ENCODE data around the gene EMP2. TPM values are rescaled to one million over a fixed set of nuclear protein-coding genes. Genes with fewer than 3 reads are reported as not detected.

Gene EMP2
- total RNA-seq, 4 donors from 2014 or later: 20.8 to 31.4 (median 27.5) TPM

GRCh38 chr16:10579575-10579964, 828 bp downstream of the EMP2 start:
- Histone ChIP-seq H3K27me3 (no peaks in the 10 kb centered on the region), H3K4me1 (peaks cover 0 to 33% (median 2%) of the 10 kb centered on the region in 4 donors), H3K27ac (peak overlapping the region; percentile 70 to 95 (median 90)), H3K36me3 (no peaks in the 10 kb centered on the region), H3K9me3 (no peaks in the 10 kb centered on the region), H3K4me3 (peak overlapping the region; percentile 42 to 95 (median 73))
- TF ChIP-seq CTCF (IDR thresholded peaks at IDR 0.05) (no peak), POLR2A (IDR thresholded peaks at IDR 0.05) (no peak)
- no peak for DNase-seq

GRCh38 chr16:10578474-10579316, 1.7 kb downstream of the EMP2 start:
- Histone ChIP-seq H3K27me3 (no peaks in the 10 kb centered on the region), H3K9me3 (no peaks in the 10 kb centered on the region), H3K36me3 (no peaks in the 10 kb centered on the region), H3K27ac (peak overlapping the region; percentile 42 to 95 (median 90)), H3K4me3 (peak overlapping the region in 2 of 4 donors; percentile 39 to 95), H3K4me1 (peaks cover 0 to 33% (median 2%) of the 10 kb centered on the region in 4 donors)
- TF ChIP-seq CTCF (IDR thresholded peaks at IDR 0.05) (peak in 2 of 6 experiments; percentile 18 to 29), POLR2A (IDR thresholded peaks at IDR 0.05) (no peak)
- DNase-seq: peak in 2 of 3 donors; percentile 53 to 73

GRCh38 chr16:10577305-10578202, 2.8 kb downstream of the EMP2 start:
- H3K27ac ChIP-seq: peak overlapping the region; percentile 42 to 95 (median 90)
- no peak for TF ChIP-seq POLR2A (IDR thresholded peaks at IDR 0.05)
- TF ChIP-seq CTCF (IDR thresholded peaks at IDR 0.05): no peak
- no peaks in the 10 kb centered on the region for H3K27me3 ChIP-seq
- peak overlapping the region in 2 of 4 donors; percentile 39 to 95 for H3K4me3 ChIP-seq
- H3K36me3 ChIP-seq: no peaks in the 10 kb centered on the region
- peaks cover 0 to 33% (median 2%) of the 10 kb centered on the region in 4 donors for H3K4me1 ChIP-seq
- no peaks in the 10 kb centered on the region for H3K9me3 ChIP-seq
- DNase-seq: no peak

GRCh38 chr16:10576390-10577304, 3.8 kb downstream of the EMP2 start:
- Histone ChIP-seq H3K4me3 (no peak overlapping the region), H3K36me3 (no peaks in the 10 kb centered on the region), H3K9me3 (no peaks in the 10 kb centered on the region), H3K4me1 (peaks cover 0 to 33% (median 2%) of the 10 kb centered on the region in 4 donors), H3K27me3 (no peaks in the 10 kb centered on the region), H3K27ac (peak overlapping the region in 2 of 4 donors; percentile 20 to 95)
- TF ChIP-seq POLR2A (IDR thresholded peaks at IDR 0.05) (no peak), CTCF (IDR thresholded peaks at IDR 0.05) (no peak)
- no peak for DNase-seq
